T-cell (primary cell): ENCODE results near the gene OSBPL10. TPM values are rescaled to one million over a fixed set of nuclear protein-coding genes. Genes with fewer than 3 reads are reported as not detected.
A peak's percentile ranks its signal among the peaks of the same experiment; 100 is the strongest.

Experiments
- ATAC-seq, 4 experiments: fragments of 200-7000 bp in 3 of 4; fragments of 150-1000 bp in 1 of 4; cut with Tn5 transposase; replicated peaks in 1 of 4; 1 replicate in 3 of 4; 2 replicates in 1 of 4; pipeline ENCODE4 v1.10.0; 2021; ENCODE audit warnings: moderate library complexity in 3 of 4, mild to moderate bottlenecking in 2 of 4, moderate number of reproducible peaks in 1 of 4
- CTCF ChIA-PET, 2 donors: fragments of 300-600 bp; sonication (Branson Sonifier 250); formaldehyde crosslinking; loops; one replicate each; lab custom pipeline; 2022; ENCODE audit warnings: antibody characterized with exemption in 2 of 2; lab: Charles Lee
- POLR2A ChIA-PET, 2 donors: fragments of 300-600 bp; sonication (Branson Sonifier 250); formaldehyde crosslinking; loops; one replicate each; lab custom pipeline; 2022; ENCODE audit warnings: antibody characterized with exemption in 2 of 2; lab: Charles Lee
- DNase-seq, 35 experiments: peaks; one replicate each; pipeline versions ENCODE4 v3.0.0 to v3.0.0-alpha.2; 2013 to 2023
- H3K27ac ChIP-seq: one replicate; pipeline ENCODE4 v1.5.1; 2013; ENCODE audit warnings: low read length
- H3K27me3 ChIP-seq, 2 experiments: replicated peaks in 1 of 2; 1 replicate in 1 of 2; 2 replicates in 1 of 2; pipeline versions ENCODE4 v1.6.1 to v1.7.0; 2013; ENCODE audit warnings: low read length in 1 of 2, mixed read lengths in 1 of 2; ENCODE audit not compliant: control insufficient read depth in 2 of 2, insufficient read depth in 2 of 2; ENCODE audit errors: extremely low read depth in 1 of 2
- H3K36me3 ChIP-seq, 2 donors: 1 replicate in 1 of 2; 2 replicates in 1 of 2; pipeline versions ENCODE4 v1.6.1 to v1.7.0; 2013; ENCODE audit warnings: low read length in 1 of 2; ENCODE audit not compliant: control insufficient read depth in 2 of 2, insufficient read depth in 1 of 2; ENCODE audit errors: extremely low read depth in 1 of 2
- H3K4me1 ChIP-seq, 2 experiments: 1 replicate in 1 of 2; 2 replicates in 1 of 2; pipeline versions ENCODE4 v1.6.1 to v1.7.0; 2013; ENCODE audit warnings: low read length in 2 of 2, mixed read lengths in 1 of 2; ENCODE audit not compliant: insufficient read depth in 2 of 2, control insufficient read depth in 1 of 2; ENCODE audit errors: extremely low read depth in 1 of 2
- H3K4me3 ChIP-seq, 2 donors: 1 replicate in 1 of 2; 2 replicates in 1 of 2; pipeline versions ENCODE4 v1.5.1 to v1.7.0; 2013; ENCODE audit warnings: mild to moderate bottlenecking in 2 of 2, low read length in 1 of 2, moderate library complexity in 1 of 2; ENCODE audit not compliant: control insufficient read depth in 1 of 2; ENCODE audit errors: extremely low read depth in 1 of 2
- H3K9me3 ChIP-seq: 2 replicates; pipeline ENCODE4 v1.7.0; 2013
- H3K27ac Mint-ChIP-seq, 2 donors: one replicate each; pipeline ENCODE4 v1.8.0; 2020 to 2021; ENCODE audit warnings: mild to moderate bottlenecking in 2 of 2, mixed read lengths in 2 of 2
- H3K27me3 Mint-ChIP-seq, 2 donors: one replicate each; pipeline ENCODE4 v1.8.0; 2021 to 2022; ENCODE audit warnings: mixed read lengths in 2 of 2
- H3K36me3 Mint-ChIP-seq: one replicate; pipeline ENCODE4 v1.8.0; 2021; ENCODE audit warnings: mixed read lengths
- H3K4me1 Mint-ChIP-seq, 3 donors: one replicate each; pipeline ENCODE4 v1.8.0; 2020 to 2022; ENCODE audit warnings: mixed read lengths in 3 of 3, mild to moderate bottlenecking in 1 of 3
- H3K4me3 Mint-ChIP-seq, 3 donors: one replicate each; pipeline ENCODE4 v1.8.0; 2020 to 2022; ENCODE audit warnings: mild to moderate bottlenecking in 3 of 3, mixed read lengths in 3 of 3, moderate library complexity in 3 of 3
- H3K9me3 Mint-ChIP-seq, 3 donors: one replicate each; pipeline ENCODE4 v1.8.0; 2020 to 2022; ENCODE audit warnings: mixed read lengths in 3 of 3
- WGBS: methylation state at CpG from one replicate; pipeline ENCODE4 v1.1.5; 2013; ENCODE audit warnings: missing lambda C conversion rate; ENCODE audit not compliant: insufficient coverage; 5-methylcytosine and 5-hydroxymethylcytosine counted together
- total RNA-seq, 35 experiments: library from RNA in 6 of 35; stranded (reverse) in 6 of 35; fragments of 120-200 nt in 1 of 35; gene quantifications; one replicate each; pipeline versions ENCODE4 v1.2.1 to v1.2.4 and lab custom pipeline; 2013 to 2026

OSBPL10 gene
- total RNA-seq, 5 donors from 2014 or later (not counting 1 experiment from before 2014, with no cell fraction given): 0.77 to 10.4 (median 2.1) TPM

- peaks cover 3 to 7% (median 3%) of the 10 kb centered on the region in 3 donors for H3K4me1 Mint-ChIP-seq
- H3K36me3 Mint-ChIP-seq: no peaks in the 10 kb centered on the region
- Histone ChIP-seq H3K27ac (no peak overlapping the region), H3K9me3 (no peaks in the 10 kb centered on the region), H3K36me3 (no peaks in the 10 kb centered on the region), H3K4me3 (no peak overlapping the region), H3K27me3 (peaks cover 0 to 16% of the 10 kb centered on the region in 2 experiments), H3K4me1 (no peaks in the 10 kb centered on the region)
- ChIA-PET CTCF (no interaction called here), POLR2A (no interaction called here)
- ATAC-seq (no peak), DNase-seq (no peak)
- H3K9me3 Mint-ChIP-seq: no peaks in the 10 kb centered on the region
- WGBS: 38% methylated on average over 7 of the region's 7 CpGs
- no peak overlapping the region for H3K4me3 Mint-ChIP-seq
- H3K27ac Mint-ChIP-seq: no peak overlapping the region
- H3K27me3 Mint-ChIP-seq: peaks cover 18 to 19% of the 10 kb centered on the region in 2 donors
Observed at GRCh38 chr3:31704591-31705179, 276.4 kb downstream of the OSBPL10 start.

DNA sequence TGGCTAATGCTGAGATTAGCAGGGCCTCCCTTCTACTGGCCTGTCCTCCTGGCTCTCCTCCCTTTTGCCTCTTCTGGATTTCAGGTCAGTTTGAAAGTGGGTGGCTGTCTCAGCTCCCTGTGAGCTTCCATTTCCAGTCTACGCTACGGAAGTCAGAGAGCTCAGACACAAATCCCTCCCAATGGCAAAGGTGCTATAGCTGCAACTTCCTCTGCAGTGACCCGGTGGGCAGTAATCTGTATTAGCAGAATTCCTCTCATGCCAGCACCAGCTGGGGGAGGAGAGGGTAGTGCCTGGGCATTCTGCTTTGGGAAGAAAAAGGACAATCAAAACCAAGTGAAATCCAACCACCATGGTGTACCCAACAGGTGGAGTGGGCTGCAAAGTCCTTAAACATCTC, 276.9 kb downstream of the OSBPL10 start:
- WGBS: no CpG with 5 or more reads among the region's 3 CpGs
- Mint-ChIP-seq H3K27me3 (peaks cover 18 to 19% of the 10 kb centered on the region in 2 donors), H3K27ac (no peak overlapping the region), H3K9me3 (no peaks in the 10 kb centered on the region), H3K4me1 (peaks cover 3 to 7% (median 3%) of the 10 kb centered on the region in 3 donors), H3K36me3 (no peaks in the 10 kb centered on the region), H3K4me3 (no peak overlapping the region)
- no peak overlapping the region for H3K27ac ChIP-seq
- POLR2A ChIA-PET: no interaction called here
- CTCF ChIA-PET: no interaction called here
- ATAC-seq (no peak), DNase-seq (no peak)
- H3K4me1 ChIP-seq: no peaks in the 10 kb centered on the region
- H3K4me3 ChIP-seq: no peak overlapping the region
- H3K9me3 ChIP-seq: no peaks in the 10 kb centered on the region
- H3K36me3 ChIP-seq: no peaks in the 10 kb centered on the region
- H3K27me3 ChIP-seq: peaks cover 0 to 16% of the 10 kb centered on the region in 2 experiments

DNA sequence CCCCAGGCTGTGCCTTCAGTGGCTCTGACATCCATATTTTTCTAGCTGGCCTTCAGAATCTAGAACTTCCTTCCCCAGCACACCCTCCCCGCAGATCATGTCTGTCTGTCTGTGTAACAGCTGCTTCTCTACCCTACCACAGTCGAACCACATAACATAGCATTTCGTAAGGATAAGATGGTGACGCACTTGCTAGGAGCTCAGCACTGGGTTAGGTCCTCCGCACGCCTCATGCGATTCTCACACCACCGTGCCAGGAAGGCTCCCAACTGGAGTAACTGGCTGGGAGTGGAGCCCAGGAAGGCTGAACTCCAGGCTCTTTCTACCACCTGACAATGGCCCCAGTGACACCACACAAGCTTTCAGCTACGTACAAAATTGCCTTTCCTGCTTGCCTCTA, 279.8 kb downstream of the OSBPL10 start:
- ATAC-seq: no peak
- Mint-ChIP-seq H3K36me3 (no peaks in the 10 kb centered on the region), H3K9me3 (no peaks in the 10 kb centered on the region), H3K4me3 (no peak overlapping the region), H3K4me1 (peaks cover 3 to 7% (median 3%) of the 10 kb centered on the region in 3 donors), H3K27me3 (peaks cover 18 to 19% of the 10 kb centered on the region in 2 donors), H3K27ac (no peak overlapping the region)
- DNase-seq: no peak
- ChIA-PET POLR2A (no interaction called here), CTCF (interaction anchor here in 1 of 2 donors (0.9 kb wide), 1 partner anchor 20 kb away, joined by 3 read pairs; no protein-coding TSS in a partner anchor)
- H3K27ac ChIP-seq: no peak overlapping the region
- H3K36me3 ChIP-seq: no peaks in the 10 kb centered on the region
- WGBS: 100% methylated on average over 4 of the region's 9 CpGs
- H3K4me3 ChIP-seq: no peak overlapping the region
- H3K9me3 ChIP-seq: no peaks in the 10 kb centered on the region
- H3K27me3 ChIP-seq: peaks cover 0 to 16% of the 10 kb centered on the region in 2 experiments
- H3K4me1 ChIP-seq: no peaks in the 10 kb centered on the region

DNA sequence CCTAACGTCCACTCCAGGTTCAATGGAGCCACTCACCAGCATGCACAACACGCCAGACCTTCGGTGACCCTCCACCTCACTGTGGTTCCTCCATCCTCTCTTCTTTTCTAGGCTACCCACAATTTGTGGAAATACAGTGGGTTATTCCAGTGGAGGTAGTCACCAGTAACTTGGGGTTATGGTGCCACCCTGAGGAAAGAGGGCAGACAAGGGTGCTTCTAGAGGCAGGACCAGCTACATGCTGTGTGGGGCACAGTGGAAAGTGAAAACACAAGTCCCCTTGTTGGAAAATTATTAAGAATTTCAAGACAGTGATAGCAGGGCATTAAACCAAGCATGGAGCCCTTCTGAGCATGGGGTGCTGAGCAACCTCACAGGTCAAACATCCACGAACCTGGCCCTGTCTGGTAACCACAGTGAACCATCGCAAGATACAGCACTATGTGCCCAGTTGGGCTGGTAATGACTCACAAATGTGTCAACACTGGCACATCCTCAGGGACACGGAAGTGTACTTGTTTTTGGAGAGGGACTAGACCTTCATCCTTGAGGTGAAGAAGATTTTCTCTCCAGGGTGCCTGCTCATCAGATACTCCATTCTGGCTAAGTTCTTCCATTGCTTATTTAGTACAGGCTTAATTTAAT, 281.6 kb downstream of the OSBPL10 start:
- Histone ChIP-seq H3K4me3 (no peak overlapping the region), H3K27me3 (peaks cover 0 to 11% of the 10 kb centered on the region in 2 experiments), H3K9me3 (no peaks in the 10 kb centered on the region), H3K36me3 (no peaks in the 10 kb centered on the region), H3K4me1 (no peaks in the 10 kb centered on the region), H3K27ac (no peak overlapping the region)
- ATAC-seq (no peak), DNase-seq (peak in 1 of 35 experiments; percentile 17)
- Mint-ChIP-seq H3K4me3 (no peak overlapping the region), H3K36me3 (no peaks in the 10 kb centered on the region), H3K27me3 (peaks cover 11 to 19% of the 10 kb centered on the region in 2 donors), H3K4me1 (no peaks in the 10 kb centered on the region), H3K27ac (no peak overlapping the region), H3K9me3 (no peaks in the 10 kb centered on the region)
- WGBS: 83% methylated on average over 2 of the region's 6 CpGs
- ChIA-PET CTCF (interaction anchor here in 1 of 2 donors (1.1 kb wide), 1 partner anchor 149 kb away, joined by 4 read pairs; no protein-coding TSS in a partner anchor), POLR2A (no interaction called here)

DNA sequence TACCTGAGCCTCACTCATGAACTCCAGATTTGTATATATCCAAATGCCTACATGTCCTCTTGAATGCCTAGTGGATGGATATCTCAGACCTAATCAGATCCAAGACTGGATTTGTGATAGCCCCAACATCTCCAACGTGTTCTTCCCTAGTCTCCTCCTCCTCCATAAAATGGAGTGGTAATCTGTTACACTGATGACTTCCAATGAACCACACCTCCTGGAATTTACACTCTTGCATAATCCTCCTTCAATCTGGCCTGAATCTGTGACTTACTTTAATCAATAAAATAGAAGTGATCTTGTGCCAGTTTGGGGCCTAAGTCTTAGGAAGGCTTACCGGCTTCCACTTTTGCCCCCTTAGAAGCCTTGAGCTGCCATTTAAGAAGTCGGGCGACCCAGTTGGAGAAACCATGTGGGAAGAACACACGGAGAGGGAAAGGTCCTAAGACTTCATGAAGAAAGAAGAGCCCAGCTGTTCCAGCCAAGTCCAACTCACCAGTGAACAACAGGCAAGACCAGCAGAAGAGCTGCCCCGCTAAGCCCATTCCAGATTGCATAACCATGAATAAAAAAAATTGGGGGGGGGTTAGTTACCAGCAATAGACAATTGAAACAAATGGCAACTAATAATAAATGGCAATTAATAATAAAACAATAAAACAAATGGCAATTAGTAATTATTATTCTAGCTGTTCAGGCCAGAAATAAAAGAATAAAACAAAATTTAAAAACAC, 284.1 kb downstream of the OSBPL10 start:
- H3K4me1 ChIP-seq: no peaks in the 10 kb centered on the region
- Mint-ChIP-seq H3K27ac (no peak overlapping the region), H3K36me3 (no peaks in the 10 kb centered on the region), H3K4me1 (no peaks in the 10 kb centered on the region), H3K27me3 (peaks cover 3 to 8% of the 10 kb centered on the region in 2 donors), H3K4me3 (no peak overlapping the region), H3K9me3 (no peaks in the 10 kb centered on the region)
- no peak for DNase-seq
- no peak for ATAC-seq
- ChIA-PET POLR2A (no interaction called here), CTCF (no interaction called here)
- H3K36me3 ChIP-seq: no peaks in the 10 kb centered on the region
- H3K9me3 ChIP-seq: no peaks in the 10 kb centered on the region
- 92% methylated on average over 4 of the region's 6 CpGs for WGBS
- peaks cover 0 to 8% of the 10 kb centered on the region in 2 experiments for H3K27me3 ChIP-seq
- H3K4me3 ChIP-seq: no peak overlapping the region
- no peak overlapping the region for H3K27ac ChIP-seq

GRCh38 chr3:31696009-31696297, 285.1 kb downstream of the OSBPL10 start:
- Mint-ChIP-seq H3K36me3 (no peaks in the 10 kb centered on the region), H3K27ac (no peak overlapping the region), H3K9me3 (no peaks in the 10 kb centered on the region), H3K4me3 (no peak overlapping the region), H3K4me1 (no peaks in the 10 kb centered on the region), H3K27me3 (peaks cover under 1% of the 10 kb centered on the region in 2 donors)
- POLR2A ChIA-PET: interaction anchor here in 1 of 2 donors (0.6 kb wide), 1 partner anchor 63 kb away, joined by 3 read pairs; no protein-coding TSS in a partner anchor
- Histone ChIP-seq H3K9me3 (no peaks in the 10 kb centered on the region), H3K27ac (no peak overlapping the region), H3K27me3 (no peaks in the 10 kb centered on the region), H3K4me1 (no peaks in the 10 kb centered on the region), H3K36me3 (no peaks in the 10 kb centered on the region), H3K4me3 (no peak overlapping the region)
- no peak for DNase-seq
- CTCF ChIA-PET: interaction anchor here (0.6 kb wide), 2 partner anchors 11 to 907 kb away, joined by 3 read pairs; no protein-coding TSS in a partner anchor
- ATAC-seq: no peak
